K562 (cell line): ENCODE results near the gene DGLUCY. TPM values are rescaled to one million over a fixed set of nuclear protein-coding genes. Genes with fewer than 3 reads are reported as not detected.

ENCODE experiments used
- BRCA1 ChIP-seq, 2 experiments: fragments of 450-650 bp in 1 of 2; sonication (generic) in 1 of 2; formaldehyde crosslinking in 1 of 2; IDR thresholded peaks; 2 replicates each; pipeline versions ENCODE4 v1.5.0 to v1.6.1; 2017 to 2020; ENCODE audit warnings: mild to moderate bottlenecking in 1 of 2, missing genetic modification reagents in 1 of 2
- MECOM ChIP-seq: fragments of 250-450 bp; sonication (Bioruptor Pico); IDR thresholded peaks from 2 replicates; pipeline ENCODE4 v1.8.0; 2022; ENCODE audit warnings: inconsistent platforms
- MYC ChIP-seq, 2 experiments: fragments of 250-450 bp in 1 of 2; sonication (Bioruptor Pico) in 1 of 2; IDR thresholded peaks; 2 replicates each; pipeline versions ENCODE4 v1.5.1 to v1.6.1; 2012 to 2021; ENCODE audit warnings: low read depth in 2 of 2, borderline replicate concordance in 1 of 2, improper control_type of control experiment in 1 of 2, low read length in 1 of 2, mild to moderate bottlenecking in 1 of 2, moderate library complexity in 1 of 2
- RBM25 ChIP-seq: fragments of 200-400 bp; formaldehyde crosslinking; IDR thresholded peaks from 2 replicates; pipeline ENCODE4 v1.6.1; 2018; ENCODE audit warnings: low read length, low read depth, moderate library complexity; ENCODE audit not compliant: severe bottlenecking
- polyA plus RNA-seq, 8 experiments: library from polyadenylated mRNA; depleted of rRNA in 4 of 8; stranded (reverse) in 5 of 8; unstranded in 3 of 8; fragments of >200 nt; fragmentation: Nextera tagmentation in 2 of 8; fragmentation: Illumina TruSeq in 1 of 8; extraction: Ambion mirVana in 2 of 8; extraction: Trizol in 1 of 8; gene quantifications; 2 replicates each; pipeline versions ENCODE4 v1.2.1 to v1.2.3, GENCODE V29; 2011 to 2014; ENCODE audit warnings: inconsistent platforms in 1 of 8, missing spikeins in 1 of 8
- total RNA-seq, 7 experiments: library from RNA; depleted of rRNA in 6 of 7; stranded (reverse); fragments of >200 nt in 6 of 7; fragmentation: Illumina TruSeq in 2 of 7; extraction: Trizol in 2 of 7; gene quantifications; 2 replicates each; pipeline versions ENCODE4 v1.2.1 to v1.2.3, GENCODE V29; 2011 to 2021; ENCODE audit warnings: low replicate concordance in 1 of 7
- TF ChIP-seq, protein P1 (sequence below): sonication (generic); formaldehyde crosslinking; IDR thresholded peaks from 2 replicates; pipeline ENCODE4 v1.8.0; 2022; ENCODE audit warnings: mild to moderate bottlenecking, missing genetic modification reagents, borderline replicate concordance
- TF ChIP-seq, protein P2 (sequence below): fragments of 250-450 bp; sonication (Bioruptor Pico); IDR thresholded peaks from 2 replicates; pipeline ENCODE4 v1.5.0; 2020; ENCODE audit warnings: mild to moderate bottlenecking
- TF ChIP-seq, protein P3 (sequence below), 2 experiments: fragments of 450-650 bp; formaldehyde crosslinking in 1 of 2; IDR thresholded peaks; 2 replicates each; pipeline versions ENCODE4 v1.4.0 to v1.6.1; 2014 to 2020; ENCODE audit warnings: mild to moderate bottlenecking in 2 of 2, borderline replicate concordance in 1 of 2, low read depth in 1 of 2
- TF ChIP-seq, protein P4 (sequence below): fragments of 200-800 bp; sonication (Bioruptor generic); IDR thresholded peaks from 2 replicates; pipeline ENCODE4 v1.6.1; 2017; ENCODE audit warnings: missing genetic modification characterization, missing compliant biosample characterization

DGLUCY gene
- total and polyA plus RNA-seq, 9 of the 15 experiments (the other 6 are each of a cell fraction or from before 2014, with no cell fraction given) = 9.9 to 28.4 (median 21.0) TPM

DNA sequence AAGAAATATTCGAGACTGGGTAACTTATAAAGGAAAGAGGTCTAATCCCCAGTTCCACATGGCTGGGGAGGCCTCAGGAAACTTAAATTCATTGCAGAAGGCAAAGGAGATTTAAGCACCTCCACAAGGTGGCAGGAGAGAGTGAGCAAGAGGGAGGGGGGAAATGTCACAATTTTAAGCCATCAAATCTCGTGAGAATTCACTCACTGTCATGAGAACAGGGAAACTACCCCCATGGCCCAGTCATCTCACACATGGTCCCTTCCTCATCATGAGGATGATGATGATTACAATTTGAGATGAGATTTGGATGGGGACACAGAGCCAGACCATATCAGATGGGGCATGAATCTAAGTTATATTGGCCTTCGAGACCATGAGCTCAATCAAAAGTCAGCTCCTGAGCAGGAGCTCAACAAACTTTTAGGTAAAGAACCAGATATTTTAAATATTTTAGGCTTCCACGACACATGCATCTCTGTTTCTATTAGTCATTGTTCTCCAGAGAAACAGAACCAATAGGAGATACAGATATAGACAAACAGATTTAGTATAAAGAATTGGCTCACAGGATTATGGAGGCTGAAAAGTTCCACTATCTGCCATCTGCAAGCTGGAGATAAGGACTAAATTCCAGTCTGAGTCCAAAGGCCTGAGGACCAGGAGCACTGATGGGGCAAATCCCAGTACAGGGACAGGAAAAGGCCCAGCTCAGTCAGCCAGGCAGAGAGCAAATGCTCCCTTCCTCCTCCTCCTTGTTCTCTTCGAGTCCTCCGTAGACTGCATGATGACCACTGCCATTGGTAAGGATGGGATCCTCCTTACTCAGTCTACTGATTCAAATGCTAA lies 24.9 kb downstream of the DGLUCY start (continued):
- TF ChIP-seq, protein P1, sequence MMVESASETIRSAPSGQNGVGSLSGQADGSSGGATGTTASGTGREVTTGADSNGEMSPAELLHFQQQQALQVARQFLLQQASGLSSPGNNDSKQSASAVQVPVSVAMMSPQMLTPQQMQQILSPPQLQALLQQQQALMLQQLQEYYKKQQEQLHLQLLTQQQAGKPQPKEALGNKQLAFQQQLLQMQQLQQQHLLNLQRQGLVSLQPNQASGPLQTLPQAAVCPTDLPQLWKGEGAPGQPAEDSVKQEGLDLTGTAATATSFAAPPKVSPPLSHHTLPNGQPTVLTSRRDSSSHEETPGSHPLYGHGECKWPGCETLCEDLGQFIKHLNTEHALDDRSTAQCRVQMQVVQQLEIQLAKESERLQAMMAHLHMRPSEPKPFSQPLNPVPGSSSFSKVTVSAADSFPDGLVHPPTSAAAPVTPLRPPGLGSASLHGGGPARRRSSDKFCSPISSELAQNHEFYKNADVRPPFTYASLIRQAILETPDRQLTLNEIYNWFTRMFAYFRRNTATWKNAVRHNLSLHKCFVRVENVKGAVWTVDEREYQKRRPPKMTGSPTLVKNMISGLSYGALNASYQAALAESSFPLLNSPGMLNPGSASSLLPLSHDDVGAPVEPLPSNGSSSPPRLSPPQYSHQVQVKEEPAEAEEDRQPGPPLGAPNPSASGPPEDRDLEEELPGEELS (CRISPR knock-in tag) = no peak
- TF ChIP-seq MECOM = no peak
- 0 out of 2 replicates have a peak, but pooled peaks have one; percentile 22 for TF ChIP-seq MYC (IDR thresholded peaks at IDR 0.05; ENCODE audit: low read depth, low read length)
- no peak for TF ChIP-seq MYC (CRISPR knock-in tag; IDR thresholded peaks at IDR 0.05; ENCODE audit: borderline replicate concordance, low read depth)
- TF ChIP-seq, protein P2, sequence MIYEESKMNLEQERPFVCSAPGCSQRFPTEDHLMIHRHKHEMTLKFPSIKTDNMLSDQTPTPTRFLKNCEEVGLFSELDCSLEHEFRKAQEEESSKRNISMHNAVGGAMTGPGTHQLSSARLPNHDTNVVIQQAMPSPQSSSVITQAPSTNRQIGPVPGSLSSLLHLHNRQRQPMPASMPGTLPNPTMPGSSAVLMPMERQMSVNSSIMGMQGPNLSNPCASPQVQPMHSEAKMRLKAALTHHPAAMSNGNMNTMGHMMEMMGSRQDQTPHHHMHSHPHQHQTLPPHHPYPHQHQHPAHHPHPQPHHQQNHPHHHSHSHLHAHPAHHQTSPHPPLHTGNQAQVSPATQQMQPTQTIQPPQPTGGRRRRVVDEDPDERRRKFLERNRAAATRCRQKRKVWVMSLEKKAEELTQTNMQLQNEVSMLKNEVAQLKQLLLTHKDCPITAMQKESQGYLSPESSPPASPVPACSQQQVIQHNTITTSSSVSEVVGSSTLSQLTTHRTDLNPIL (CRISPR knock-in tag) = no peak
- no peak for TF ChIP-seq BRCA1 (IDR thresholded peaks at IDR 0.05)
- TF ChIP-seq BRCA1 (CRISPR knock-in tag; IDR thresholded peaks at IDR 0.05) = no peak
- TF ChIP-seq, protein P3, sequence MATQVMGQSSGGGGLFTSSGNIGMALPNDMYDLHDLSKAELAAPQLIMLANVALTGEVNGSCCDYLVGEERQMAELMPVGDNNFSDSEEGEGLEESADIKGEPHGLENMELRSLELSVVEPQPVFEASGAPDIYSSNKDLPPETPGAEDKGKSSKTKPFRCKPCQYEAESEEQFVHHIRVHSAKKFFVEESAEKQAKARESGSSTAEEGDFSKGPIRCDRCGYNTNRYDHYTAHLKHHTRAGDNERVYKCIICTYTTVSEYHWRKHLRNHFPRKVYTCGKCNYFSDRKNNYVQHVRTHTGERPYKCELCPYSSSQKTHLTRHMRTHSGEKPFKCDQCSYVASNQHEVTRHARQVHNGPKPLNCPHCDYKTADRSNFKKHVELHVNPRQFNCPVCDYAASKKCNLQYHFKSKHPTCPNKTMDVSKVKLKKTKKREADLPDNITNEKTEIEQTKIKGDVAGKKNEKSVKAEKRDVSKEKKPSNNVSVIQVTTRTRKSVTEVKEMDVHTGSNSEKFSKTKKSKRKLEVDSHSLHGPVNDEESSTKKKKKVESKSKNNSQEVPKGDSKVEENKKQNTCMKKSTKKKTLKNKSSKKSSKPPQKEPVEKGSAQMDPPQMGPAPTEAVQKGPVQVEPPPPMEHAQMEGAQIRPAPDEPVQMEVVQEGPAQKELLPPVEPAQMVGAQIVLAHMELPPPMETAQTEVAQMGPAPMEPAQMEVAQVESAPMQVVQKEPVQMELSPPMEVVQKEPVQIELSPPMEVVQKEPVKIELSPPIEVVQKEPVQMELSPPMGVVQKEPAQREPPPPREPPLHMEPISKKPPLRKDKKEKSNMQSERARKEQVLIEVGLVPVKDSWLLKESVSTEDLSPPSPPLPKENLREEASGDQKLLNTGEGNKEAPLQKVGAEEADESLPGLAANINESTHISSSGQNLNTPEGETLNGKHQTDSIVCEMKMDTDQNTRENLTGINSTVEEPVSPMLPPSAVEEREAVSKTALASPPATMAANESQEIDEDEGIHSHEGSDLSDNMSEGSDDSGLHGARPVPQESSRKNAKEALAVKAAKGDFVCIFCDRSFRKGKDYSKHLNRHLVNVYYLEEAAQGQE (IDR thresholded peaks at IDR 0.05; ENCODE audit: borderline replicate concordance) = peak; percentile 44; the same call in 1 of the 2 replicates
- TF ChIP-seq, protein P3 (CRISPR knock-in tag; IDR thresholded peaks at IDR 0.05; ENCODE audit: low read depth) = no peak
- TF ChIP-seq RBM25 = peak; percentile 36
- TF ChIP-seq, protein P4, sequence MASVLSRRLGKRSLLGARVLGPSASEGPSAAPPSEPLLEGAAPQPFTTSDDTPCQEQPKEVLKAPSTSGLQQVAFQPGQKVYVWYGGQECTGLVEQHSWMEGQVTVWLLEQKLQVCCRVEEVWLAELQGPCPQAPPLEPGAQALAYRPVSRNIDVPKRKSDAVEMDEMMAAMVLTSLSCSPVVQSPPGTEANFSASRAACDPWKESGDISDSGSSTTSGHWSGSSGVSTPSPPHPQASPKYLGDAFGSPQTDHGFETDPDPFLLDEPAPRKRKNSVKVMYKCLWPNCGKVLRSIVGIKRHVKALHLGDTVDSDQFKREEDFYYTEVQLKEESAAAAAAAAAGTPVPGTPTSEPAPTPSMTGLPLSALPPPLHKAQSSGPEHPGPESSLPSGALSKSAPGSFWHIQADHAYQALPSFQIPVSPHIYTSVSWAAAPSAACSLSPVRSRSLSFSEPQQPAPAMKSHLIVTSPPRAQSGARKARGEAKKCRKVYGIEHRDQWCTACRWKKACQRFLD (CRISPR knock-in tag) = no peak
